HEK293T (cell line): Measurements from ENCODE around the gene HOXA7.
A peak's percentile ranks its signal among the peaks of the same experiment; 100 is the strongest.

Experiments
- ARNT ChIP-seq: fragments of 450-650 bp; IDR thresholded peaks from 2 replicates; pipeline ENCODE4 v1.6.1; 2017; ENCODE audit warnings: mild to moderate bottlenecking
- BHLHE40 ChIP-seq: fragments of 450-650 bp; IDR thresholded peaks from 2 replicates; pipeline ENCODE4 v1.6.1; 2016; ENCODE audit warnings: mild to moderate bottlenecking, moderate library complexity, borderline replicate concordance
- ELF4 ChIP-seq: fragments of 450-650 bp; IDR thresholded peaks from 2 replicates; pipeline ENCODE4 v1.6.1; 2017; ENCODE audit warnings: antibody characterized with exemption
- FOXK2 ChIP-seq: fragments of 450-650 bp; IDR thresholded peaks from 2 replicates; pipeline ENCODE4 v1.6.1; 2016; ENCODE audit warnings: mild to moderate bottlenecking
- FOXM1 ChIP-seq: fragments of 450-650 bp; IDR thresholded peaks from 2 replicates; pipeline ENCODE4 v1.6.1; 2017; ENCODE audit warnings: mild to moderate bottlenecking, borderline replicate concordance
- L3MBTL2 ChIP-seq: fragments of 450-650 bp; conservative IDR thresholded peaks from 2 replicates; pipeline ENCODE4 v1.6.1; 2016; ENCODE audit warnings: mild to moderate bottlenecking
- LEF1 ChIP-seq: fragments of 450-650 bp; IDR thresholded peaks from 2 replicates; pipeline ENCODE4 v1.6.1; 2017; ENCODE audit warnings: mild to moderate bottlenecking, borderline replicate concordance
- NFRKB ChIP-seq: fragments of 450-650 bp; IDR thresholded peaks from 2 replicates; pipeline ENCODE4 v1.6.1; 2016; ENCODE audit warnings: mild to moderate bottlenecking, moderate library complexity
- PKNOX1 ChIP-seq: fragments of 450-650 bp; IDR thresholded peaks from 2 replicates; pipeline ENCODE4 v1.6.1; 2016
- SP1 ChIP-seq: fragments of 450-650 bp; IDR thresholded peaks from 2 replicates; pipeline ENCODE4 v1.6.1; 2017
- SUZ12 ChIP-seq: fragments of 450-650 bp; IDR thresholded peaks from 2 replicates; pipeline ENCODE4 v1.6.1; 2016; ENCODE audit warnings: mild to moderate bottlenecking

GRCh38 chr7:27142580-27143022 is 13.9 kb downstream of the HOXA7 start:
- TF ChIP-seq BHLHE40: no peak
- no peak for TF ChIP-seq FOXM1
- TF ChIP-seq ARNT: no peak
- TF ChIP-seq LEF1: no peak
- peak; percentile 89 for TF ChIP-seq PKNOX1
- TF ChIP-seq FOXK2: no peak
- no peak for TF ChIP-seq ELF4
- TF ChIP-seq SUZ12: no peak
- TF ChIP-seq L3MBTL2: no peak
- TF ChIP-seq NFRKB: no peak
- no peak for TF ChIP-seq SP1
